Panc1 (cell line): Measurements from ENCODE around the gene STIP1.

Experiments
- CTCF ChIP-seq: fragments of 450-650 bp; IDR thresholded peaks from 2 replicates; pipeline ENCODE4 v1.5.1; 2017; ENCODE audit warnings: mild to moderate bottlenecking
- POLR2AphosphoS5 ChIP-seq: IDR thresholded peaks from 2 replicates; pipeline ENCODE4 v1.6.1; 2012; ENCODE audit warnings: mild to moderate bottlenecking, low read depth, low read length, moderate library complexity
- SIN3A ChIP-seq: IDR thresholded peaks from 2 replicates; pipeline ENCODE4 v1.6.1; 2012; ENCODE audit warnings: low read depth, mild to moderate bottlenecking, low read length, moderate library complexity, borderline replicate concordance; ENCODE audit not compliant: insufficient read depth
- TCF7L2 ChIP-seq: IDR thresholded peaks from 2 replicates; pipeline ENCODE4 v1.6.1; 2011; ENCODE audit warnings: mild to moderate bottlenecking, low read depth, low read length, inconsistent platforms
- TF ChIP-seq, protein P1 (sequence below), 2 experiments: IDR thresholded peaks; 2 replicates each; pipeline ENCODE4 v1.6.1; 2011 to 2012; ENCODE audit warnings: low read depth in 2 of 2, control low read depth in 1 of 2, low read length in 1 of 2, mild to moderate bottlenecking in 1 of 2, moderate library complexity in 1 of 2; ENCODE audit not compliant: insufficient read depth in 1 of 2

GRCh38 chr11:64211181-64211872, 25.4 kb downstream of the STIP1 start:
- no peak for TF ChIP-seq CTCF
- TF ChIP-seq POLR2AphosphoS5 = no peak
- TF ChIP-seq SIN3A = no peak
- no peak for TF ChIP-seq TCF7L2
- TF ChIP-seq, protein P1, sequence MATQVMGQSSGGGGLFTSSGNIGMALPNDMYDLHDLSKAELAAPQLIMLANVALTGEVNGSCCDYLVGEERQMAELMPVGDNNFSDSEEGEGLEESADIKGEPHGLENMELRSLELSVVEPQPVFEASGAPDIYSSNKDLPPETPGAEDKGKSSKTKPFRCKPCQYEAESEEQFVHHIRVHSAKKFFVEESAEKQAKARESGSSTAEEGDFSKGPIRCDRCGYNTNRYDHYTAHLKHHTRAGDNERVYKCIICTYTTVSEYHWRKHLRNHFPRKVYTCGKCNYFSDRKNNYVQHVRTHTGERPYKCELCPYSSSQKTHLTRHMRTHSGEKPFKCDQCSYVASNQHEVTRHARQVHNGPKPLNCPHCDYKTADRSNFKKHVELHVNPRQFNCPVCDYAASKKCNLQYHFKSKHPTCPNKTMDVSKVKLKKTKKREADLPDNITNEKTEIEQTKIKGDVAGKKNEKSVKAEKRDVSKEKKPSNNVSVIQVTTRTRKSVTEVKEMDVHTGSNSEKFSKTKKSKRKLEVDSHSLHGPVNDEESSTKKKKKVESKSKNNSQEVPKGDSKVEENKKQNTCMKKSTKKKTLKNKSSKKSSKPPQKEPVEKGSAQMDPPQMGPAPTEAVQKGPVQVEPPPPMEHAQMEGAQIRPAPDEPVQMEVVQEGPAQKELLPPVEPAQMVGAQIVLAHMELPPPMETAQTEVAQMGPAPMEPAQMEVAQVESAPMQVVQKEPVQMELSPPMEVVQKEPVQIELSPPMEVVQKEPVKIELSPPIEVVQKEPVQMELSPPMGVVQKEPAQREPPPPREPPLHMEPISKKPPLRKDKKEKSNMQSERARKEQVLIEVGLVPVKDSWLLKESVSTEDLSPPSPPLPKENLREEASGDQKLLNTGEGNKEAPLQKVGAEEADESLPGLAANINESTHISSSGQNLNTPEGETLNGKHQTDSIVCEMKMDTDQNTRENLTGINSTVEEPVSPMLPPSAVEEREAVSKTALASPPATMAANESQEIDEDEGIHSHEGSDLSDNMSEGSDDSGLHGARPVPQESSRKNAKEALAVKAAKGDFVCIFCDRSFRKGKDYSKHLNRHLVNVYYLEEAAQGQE (IDR thresholded peaks at IDR 0.05; ENCODE audit: insufficient read depth in 1 of 2, low read depth in 2 of 2, low read length in 1 of 2) = no peak
